ENCODE results near the gene DDT.
"Not testable (repeated sequence)": the region's sequence is repeated elsewhere in the genome, so short reads cannot be mapped to it uniquely, and the experiment has no call there.

Gene DDT

DNA sequence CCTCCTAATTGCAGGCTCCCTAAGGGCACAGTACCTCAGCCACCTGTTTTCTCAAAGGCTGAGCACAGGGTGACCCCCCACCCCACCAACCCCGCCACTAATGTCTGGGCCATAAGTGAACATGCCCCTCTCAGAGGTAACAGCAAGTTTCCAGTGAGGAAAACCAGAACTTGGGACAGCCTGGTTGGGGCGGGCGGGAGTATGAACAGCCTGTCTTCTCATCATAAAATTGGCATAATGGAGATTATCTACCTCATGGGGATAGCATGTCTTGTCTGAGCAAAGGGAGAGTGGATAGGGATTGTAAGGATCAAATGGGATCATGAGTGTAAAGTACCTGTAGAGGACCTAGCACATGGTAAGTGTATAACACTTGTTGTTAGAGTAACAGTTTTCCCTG, 2.3 kb downstream of the DDT start:
- H3K27me3 ChIP-seq (replicated peaks; ENCODE audit: control insufficient read depth, insufficient read depth, low read length, poor library complexity, severe bottlenecking); DNase-seq: not testable (repeated sequence)
- peaks cover 28% of the 10 kb centered on the region for H3K36me3 ChIP-seq (ENCODE audit: control insufficient read depth, insufficient read depth, low read length)

GRCh38 chr22:23970816-23971486, 3.3 kb downstream of the DDT start:
- H3K4me3 ChIP-seq (ENCODE audit: insufficient read depth, low read depth, low read length, poor library complexity, severe bottlenecking) = no peak overlapping the region
- no peaks in the 10 kb centered on the region for H3K4me1 ChIP-seq (ENCODE audit: control insufficient read depth, insufficient read depth, low read length, poor library complexity, severe bottlenecking)
- peaks cover 28% of the 10 kb centered on the region for H3K36me3 ChIP-seq (ENCODE audit: control insufficient read depth, insufficient read depth, low read length)
- H3K27me3 ChIP-seq (replicated peaks; ENCODE audit: control insufficient read depth, insufficient read depth, low read length, poor library complexity, severe bottlenecking) = no peaks in the 10 kb centered on the region
- no peak for DNase-seq
- H3K9me3 ChIP-seq (ENCODE audit: control insufficient read depth, low read length) = no peaks in the 10 kb centered on the region
- no peak overlapping the region for H3K27ac ChIP-seq (ENCODE audit: insufficient read depth, low read length, poor library complexity, severe bottlenecking)

More for the DNA sequence above, 2.3 kb downstream of the DDT start:
- not testable (repeated sequence) for H3K4me1 ChIP-seq (ENCODE audit: control insufficient read depth, insufficient read depth, low read length, poor library complexity, severe bottlenecking); H3K9me3 ChIP-seq (ENCODE audit: control insufficient read depth, low read length); H3K27ac ChIP-seq (ENCODE audit: insufficient read depth, low read length, poor library complexity, severe bottlenecking); H3K4me3 ChIP-seq (ENCODE audit: insufficient read depth, low read depth, low read length, poor library complexity, severe bottlenecking)

DNA sequence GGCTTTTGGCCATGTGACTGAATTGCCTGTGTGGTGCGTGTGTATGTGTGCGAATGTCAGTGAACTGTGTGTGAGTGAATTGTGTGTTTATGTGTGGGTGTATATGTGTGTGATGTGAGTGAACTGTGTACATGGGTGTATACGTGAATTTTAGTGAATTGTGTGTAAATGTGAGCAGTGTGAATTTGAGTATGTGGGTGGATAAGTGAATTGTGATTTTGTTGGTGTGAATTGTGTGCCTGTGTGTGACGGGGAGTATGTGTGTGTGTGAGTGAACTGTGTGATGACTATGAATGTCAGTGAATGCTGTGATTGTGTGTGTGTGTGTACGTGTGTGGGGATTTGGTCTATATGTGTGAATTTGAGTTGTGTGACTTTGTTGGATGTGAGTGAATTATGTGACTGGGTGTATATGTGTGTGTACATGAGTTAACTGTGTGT, 4.0 kb downstream of the DDT start:
- H3K9me3 ChIP-seq (ENCODE audit: control insufficient read depth, low read length) = no peaks in the 10 kb centered on the region
- peaks cover 28% of the 10 kb centered on the region for H3K36me3 ChIP-seq (ENCODE audit: control insufficient read depth, insufficient read depth, low read length)
- H3K4me3 ChIP-seq (ENCODE audit: insufficient read depth, low read depth, low read length, poor library complexity, severe bottlenecking) = no peak overlapping the region
- H3K4me1 ChIP-seq (ENCODE audit: control insufficient read depth, insufficient read depth, low read length, poor library complexity, severe bottlenecking) = no peaks in the 10 kb centered on the region
- H3K27me3 ChIP-seq (replicated peaks; ENCODE audit: control insufficient read depth, insufficient read depth, low read length, poor library complexity, severe bottlenecking) = no peaks in the 10 kb centered on the region
- H3K27ac ChIP-seq (ENCODE audit: insufficient read depth, low read length, poor library complexity, severe bottlenecking) = no peak overlapping the region
- no peak for DNase-seq

GRCh38 chr22:23969071-23969470, 5.2 kb downstream of the DDT start:
- Histone ChIP-seq H3K27ac (ENCODE audit: insufficient read depth, low read length, poor library complexity, severe bottlenecking) (no peak overlapping the region), H3K9me3 (ENCODE audit: control insufficient read depth, low read length) (no peaks in the 10 kb centered on the region), H3K36me3 (ENCODE audit: control insufficient read depth, insufficient read depth, low read length) (peaks cover 28% of the 10 kb centered on the region), H3K27me3 (replicated peaks; ENCODE audit: control insufficient read depth, insufficient read depth, low read length, poor library complexity, severe bottlenecking) (no peaks in the 10 kb centered on the region), H3K4me1 (ENCODE audit: control insufficient read depth, insufficient read depth, low read length, poor library complexity, severe bottlenecking) (no peaks in the 10 kb centered on the region), H3K4me3 (ENCODE audit: insufficient read depth, low read depth, low read length, poor library complexity, severe bottlenecking) (no peak overlapping the region)
- DNase-seq = no peak

GRCh38 chr22:23966568-23966967, 7.7 kb downstream of the DDT start, which contains the start of gene DDTL:
Gene DDTL (plus strand): TSS chr22:23966888. CDS start chr22:23966915, 27 bp downstream.
- not testable (repeated sequence) for DNase-seq; H3K27me3 ChIP-seq (replicated peaks; ENCODE audit: control insufficient read depth, insufficient read depth, low read length, poor library complexity, severe bottlenecking)

DNA sequence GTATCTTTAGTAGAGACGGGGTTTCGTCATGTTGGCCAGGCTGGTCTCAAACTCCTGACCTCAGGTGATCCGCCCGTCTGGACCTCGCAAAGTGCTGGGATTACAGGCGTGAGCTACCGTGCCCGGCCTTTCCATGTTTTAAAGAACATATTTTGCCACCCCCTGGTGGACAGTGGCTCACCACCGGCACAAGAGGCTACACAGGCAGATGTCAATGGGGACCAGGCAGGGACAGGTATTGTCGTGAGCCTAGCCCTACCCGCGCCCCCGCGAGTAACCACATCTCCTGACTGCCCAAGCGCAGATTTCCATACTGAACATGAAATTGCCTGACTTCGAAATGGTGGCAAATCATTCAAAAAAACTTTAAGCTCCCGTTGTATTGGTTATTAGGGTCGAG, 8.1 kb downstream of the DDT start:
- peaks cover 20% of the 10 kb centered on the region for H3K36me3 ChIP-seq (ENCODE audit: control insufficient read depth, insufficient read depth, low read length)
- not testable (repeated sequence) for H3K4me3 ChIP-seq (ENCODE audit: insufficient read depth, low read depth, low read length, poor library complexity, severe bottlenecking)

More at GRCh38 chr22:23966568-23966967, 7.7 kb downstream of the DDT start, which contains the start of gene DDTL:
- not testable (repeated sequence) for H3K4me1 ChIP-seq (ENCODE audit: control insufficient read depth, insufficient read depth, low read length, poor library complexity, severe bottlenecking); H3K4me3 ChIP-seq (ENCODE audit: insufficient read depth, low read depth, low read length, poor library complexity, severe bottlenecking); H3K27ac ChIP-seq (ENCODE audit: insufficient read depth, low read length, poor library complexity, severe bottlenecking); H3K9me3 ChIP-seq (ENCODE audit: control insufficient read depth, low read length)
- peaks cover 24% of the 10 kb centered on the region for H3K36me3 ChIP-seq (ENCODE audit: control insufficient read depth, insufficient read depth, low read length)

DNA sequence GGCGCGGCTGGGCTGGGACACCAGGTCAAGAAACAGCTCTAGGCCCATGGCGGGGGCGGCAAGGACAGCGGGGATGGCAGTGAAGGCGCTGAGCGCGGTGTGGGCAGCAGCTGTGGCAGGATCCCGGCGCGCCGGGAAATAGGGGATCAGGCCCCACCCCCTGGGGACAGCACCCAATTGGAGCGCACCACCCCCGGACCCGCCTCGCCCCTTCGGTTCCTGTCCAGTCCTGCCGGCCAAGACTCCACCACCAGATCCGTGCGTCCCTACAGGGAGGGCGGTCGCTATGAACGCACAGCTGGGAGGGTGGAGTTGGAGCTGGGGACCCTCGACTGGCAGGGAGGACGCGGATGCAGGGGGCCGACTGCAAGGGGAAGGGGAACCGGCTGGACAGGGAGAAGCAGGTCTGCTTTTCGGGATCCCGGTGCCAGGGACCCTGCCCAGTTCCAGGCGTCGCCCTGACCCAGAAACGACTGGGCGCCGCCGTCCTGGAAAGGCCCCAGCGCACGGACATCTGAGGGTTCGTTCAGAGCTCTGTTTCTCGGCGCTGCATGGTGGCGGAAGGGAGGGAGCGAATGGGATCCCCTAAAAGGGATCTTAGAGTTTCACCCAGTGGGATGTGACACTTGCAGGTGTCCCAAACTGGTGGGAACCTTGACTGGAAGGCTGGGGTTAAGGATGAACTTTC, 13.0 kb downstream of the DDT start, which contains the start of gene GSTT2B:
Gene GSTT2B (minus strand): TSS at position 112 of the 688 bp plus-strand sequence. CDS start 64 bp downstream, at position 48.
- not testable (repeated sequence) for H3K4me3 ChIP-seq (ENCODE audit: insufficient read depth, low read depth, low read length, poor library complexity, severe bottlenecking); H3K4me1 ChIP-seq (ENCODE audit: control insufficient read depth, insufficient read depth, low read length, poor library complexity, severe bottlenecking); DNase-seq; H3K9me3 ChIP-seq (ENCODE audit: control insufficient read depth, low read length); H3K36me3 ChIP-seq (ENCODE audit: control insufficient read depth, insufficient read depth, low read length); H3K27ac ChIP-seq (ENCODE audit: insufficient read depth, low read length, poor library complexity, severe bottlenecking); H3K27me3 ChIP-seq (replicated peaks; ENCODE audit: control insufficient read depth, insufficient read depth, low read length, poor library complexity, severe bottlenecking)

More for the DNA sequence above, 8.1 kb downstream of the DDT start:
- not testable (repeated sequence) for H3K27ac ChIP-seq (ENCODE audit: insufficient read depth, low read length, poor library complexity, severe bottlenecking); DNase-seq; H3K27me3 ChIP-seq (replicated peaks; ENCODE audit: control insufficient read depth, insufficient read depth, low read length, poor library complexity, severe bottlenecking); H3K9me3 ChIP-seq (ENCODE audit: control insufficient read depth, low read length); H3K4me1 ChIP-seq (ENCODE audit: control insufficient read depth, insufficient read depth, low read length, poor library complexity, severe bottlenecking)

DNA sequence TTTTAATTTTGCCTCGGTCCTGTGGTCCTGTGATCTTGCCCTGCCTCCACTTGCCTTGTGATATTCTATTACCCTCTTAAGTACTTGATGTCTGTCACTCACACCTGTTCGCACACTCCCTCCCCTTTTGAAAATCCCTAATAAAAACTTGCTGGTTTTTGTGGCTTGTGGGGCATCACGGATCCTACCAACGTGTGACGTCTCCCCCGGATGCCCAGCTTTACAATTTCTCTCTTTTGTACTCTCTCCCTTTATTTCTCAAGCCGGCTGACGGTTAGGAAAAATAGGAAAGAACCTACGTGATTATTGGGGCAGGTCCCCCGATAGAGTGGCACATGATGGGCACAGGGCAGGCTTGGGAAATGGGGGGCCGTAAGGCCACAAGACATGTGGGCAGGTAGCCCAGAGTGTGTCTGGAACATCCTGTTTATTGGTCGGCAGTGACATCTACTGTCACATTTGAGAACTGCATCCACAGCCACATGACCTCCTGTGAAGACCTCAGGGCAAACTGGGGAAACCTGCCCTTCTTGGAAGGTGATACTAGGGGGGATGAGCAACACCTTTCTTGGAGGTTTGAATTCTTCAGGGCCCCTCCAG, 17.8 kb downstream of the DDT start:
- H3K4me3 ChIP-seq (ENCODE audit: insufficient read depth, low read depth, low read length, poor library complexity, severe bottlenecking); H3K27ac ChIP-seq (ENCODE audit: insufficient read depth, low read length, poor library complexity, severe bottlenecking); H3K27me3 ChIP-seq (replicated peaks; ENCODE audit: control insufficient read depth, insufficient read depth, low read length, poor library complexity, severe bottlenecking); H3K4me1 ChIP-seq (ENCODE audit: control insufficient read depth, insufficient read depth, low read length, poor library complexity, severe bottlenecking); H3K9me3 ChIP-seq (ENCODE audit: control insufficient read depth, low read length); H3K36me3 ChIP-seq (ENCODE audit: control insufficient read depth, insufficient read depth, low read length): not testable (repeated sequence)
- peak; percentile 60 to 64 (median 61) for DNase-seq

DNA sequence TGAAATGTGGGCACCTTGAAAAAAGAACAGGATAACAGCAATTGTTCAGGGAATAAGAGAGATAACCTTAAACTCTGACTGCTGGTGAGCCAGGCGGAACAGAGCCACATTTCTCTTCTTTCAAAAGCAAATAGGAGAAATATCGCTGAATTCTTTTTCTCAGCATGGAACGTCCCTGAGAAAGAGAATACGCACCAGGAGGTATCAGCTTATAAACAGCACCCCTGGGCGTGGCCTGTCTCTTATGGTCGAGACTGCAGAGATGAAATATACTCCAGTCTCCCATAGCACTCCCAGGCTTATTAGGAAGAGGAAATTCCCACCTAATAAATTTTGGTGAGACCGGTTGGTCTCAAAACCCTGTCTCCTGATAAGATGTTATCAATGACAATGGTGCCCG, 18.4 kb downstream of the DDT start:
- not testable (repeated sequence) for H3K27me3 ChIP-seq (replicated peaks; ENCODE audit: control insufficient read depth, insufficient read depth, low read length, poor library complexity, severe bottlenecking); H3K4me3 ChIP-seq (ENCODE audit: insufficient read depth, low read depth, low read length, poor library complexity, severe bottlenecking); DNase-seq

DNA sequence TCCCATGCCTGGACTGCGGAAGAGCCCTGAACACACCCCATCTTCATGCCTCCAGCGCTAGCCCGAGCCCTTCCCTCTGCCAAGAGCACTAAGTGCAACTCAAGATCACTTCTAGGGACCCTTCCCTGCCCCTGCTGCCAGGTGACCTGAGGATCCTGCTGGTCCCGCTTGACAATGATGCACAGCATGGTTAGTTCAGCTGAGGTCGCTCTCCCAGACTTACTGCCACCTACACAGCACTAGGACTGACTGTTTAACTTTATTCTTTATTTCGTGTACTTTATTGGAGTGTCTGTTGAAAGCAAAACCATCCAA, 19.3 kb downstream of the DDT start:
- H3K27me3 ChIP-seq (replicated peaks; ENCODE audit: control insufficient read depth, insufficient read depth, low read length, poor library complexity, severe bottlenecking); H3K27ac ChIP-seq (ENCODE audit: insufficient read depth, low read length, poor library complexity, severe bottlenecking); H3K9me3 ChIP-seq (ENCODE audit: control insufficient read depth, low read length); DNase-seq; H3K4me3 ChIP-seq (ENCODE audit: insufficient read depth, low read depth, low read length, poor library complexity, severe bottlenecking); H3K36me3 ChIP-seq (ENCODE audit: control insufficient read depth, insufficient read depth, low read length); H3K4me1 ChIP-seq (ENCODE audit: control insufficient read depth, insufficient read depth, low read length, poor library complexity, severe bottlenecking): not testable (repeated sequence)

More for the DNA sequence above, 18.4 kb downstream of the DDT start:
- not testable (repeated sequence) for H3K4me1 ChIP-seq (ENCODE audit: control insufficient read depth, insufficient read depth, low read length, poor library complexity, severe bottlenecking); H3K27ac ChIP-seq (ENCODE audit: insufficient read depth, low read length, poor library complexity, severe bottlenecking); H3K9me3 ChIP-seq (ENCODE audit: control insufficient read depth, low read length); H3K36me3 ChIP-seq (ENCODE audit: control insufficient read depth, insufficient read depth, low read length)

Data from effector memory CD4-positive, alpha-beta T cell (primary cell).